Esophagus muscularis mucosa (tissue), 4 donors: ENCODE measurements around the gene TNS4. TPM values are rescaled to one million over a fixed set of nuclear protein-coding genes. Genes with fewer than 3 reads are reported as not detected.

Experiments used
- DNase-seq: peaks from one replicate; pipeline ENCODE4 v3.0.0-alpha.2; 2017; ENCODE audit errors: extremely low spot score
- H3K27ac ChIP-seq, 4 donors: fragments of 200-600 bp; sonication (generic); replicated peaks in 1 of 4; 1 replicate in 3 of 4; 2 replicates in 1 of 4; pipeline ENCODE4 v1.5.1; 2016 to 2019; ENCODE audit warnings: mild to moderate bottlenecking in 1 of 4
- H3K27me3 ChIP-seq, 4 donors: fragments of 200-600 bp; sonication (generic); one replicate each; pipeline versions ENCODE4 v1.5.1 to v1.6.0; 2016 to 2019
- H3K36me3 ChIP-seq, 4 donors: fragments of 200-600 bp; sonication (generic); one replicate each; pipeline ENCODE4 v1.5.1; 2016 to 2019
- H3K4me1 ChIP-seq, 4 donors: fragments of 200-600 bp; sonication (generic); one replicate each; pipeline ENCODE4 v1.5.1; 2016 to 2019
- H3K4me3 ChIP-seq, 4 donors: fragments of 200-600 bp; sonication (generic); 1 replicate in 2 of 4; 2 replicates in 2 of 4; pipeline ENCODE4 v1.5.1; 2016 to 2019; ENCODE audit warnings: mild to moderate bottlenecking in 4 of 4, moderate library complexity in 1 of 4
- H3K9me3 ChIP-seq, 4 donors: fragments of 200-600 bp; sonication (generic); 1 replicate in 3 of 4; 2 replicates in 1 of 4; pipeline ENCODE4 v1.5.1; 2016 to 2019
- CTCF ChIP-seq, 3 experiments: fragments of 200-600 bp in 2 of 3; fragments of 450-650 bp in 1 of 3; sonication (generic) in 2 of 3; IDR thresholded peaks; one replicate each; pipeline ENCODE4 v1.5.1; 2017 to 2019; ENCODE audit warnings: antibody characterized with exemption in 3 of 3, mild to moderate bottlenecking in 2 of 3, moderate library complexity in 1 of 3
- EP300 ChIP-seq: sonication (generic); formaldehyde crosslinking; IDR thresholded peaks from one replicate; pipeline ENCODE4 v1.6.1; 2017; ENCODE audit warnings: antibody characterized with exemption
- POLR2A ChIP-seq: fragments of 450-650 bp; IDR thresholded peaks from one replicate; pipeline ENCODE4 v1.6.1; 2017; ENCODE audit warnings: antibody characterized with exemption, moderate library complexity, mild to moderate bottlenecking, low read depth
- POLR2AphosphoS5 ChIP-seq, 2 donors: sonication (generic); formaldehyde crosslinking; IDR thresholded peaks; one replicate each; pipeline ENCODE4 v1.6.1; 2017; ENCODE audit warnings: antibody characterized with exemption in 2 of 2
- WGBS: methylation state at CpG from one replicate; pipeline ENCODE4 v1.1.5; 2018; 5-methylcytosine and 5-hydroxymethylcytosine counted together
- intact Hi-C: fragments of 100-400 bp; cut with DNase I; formaldehyde crosslinking; loops from one replicate; pipeline ENCODE4 v1.15.1; 2023
- total RNA-seq, 4 donors: library from RNA; depleted of rRNA; stranded (reverse); fragments of >200 nt; gene quantifications; one replicate each; pipeline versions ENCODE4 v1.1.0 to v1.2.1, GENCODE V29; 2016

The TNS4 gene
- total RNA-seq, 4 donors from 2014 or later = not detected

- Histone ChIP-seq H3K27ac (peak overlapping the region; percentile 88 to 98 (median 93)), H3K27me3 (no peaks in the 10 kb centered on the region), H3K4me1 (peaks cover 74 to 88% (median 83%) of the 10 kb centered on the region in 4 donors), H3K36me3 (peaks cover 5 to 10% (median 7%) of the 10 kb centered on the region in 4 donors), H3K9me3 (no peaks in the 10 kb centered on the region), H3K4me3 (peak overlapping the region; percentile 66 to 88 (median 81))
- DNase-seq = no peak
- TF ChIP-seq POLR2A (no peak), CTCF (IDR thresholded peaks at IDR 0.05) (no peak), EP300 (no peak), POLR2AphosphoS5 (IDR thresholded peaks at IDR 0.05) (no peak)
- intact Hi-C loops = no loop called here
- 51% methylated on average over 4 of the region's 4 CpGs for WGBS
Observed at GRCh38 chr17:40447806-40448205, 53.6 kb downstream of the TNS4 start.

DNA sequence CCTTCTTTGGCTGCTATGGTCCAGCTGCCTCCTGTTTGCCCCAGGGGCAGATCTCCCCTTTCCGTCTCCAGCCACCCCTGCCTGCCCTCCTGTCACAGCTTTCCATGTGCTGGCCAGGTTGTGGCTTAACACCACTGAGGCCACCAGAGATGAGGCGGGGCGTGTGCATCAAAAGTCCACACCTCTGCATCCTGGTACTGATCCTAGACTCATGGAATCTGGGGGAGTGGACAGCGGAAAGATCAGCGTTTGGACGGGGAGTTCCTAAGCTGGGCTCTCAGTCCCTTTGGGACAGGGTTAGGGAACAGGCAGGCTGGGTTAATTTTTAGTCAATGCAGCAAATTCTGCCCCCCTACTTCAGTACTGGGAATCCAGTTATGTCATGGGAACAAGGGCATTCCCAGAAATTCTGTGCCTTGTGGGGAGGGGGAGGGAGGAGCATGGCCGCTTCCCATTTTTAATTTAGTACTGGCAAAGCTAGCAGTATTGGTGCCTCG, 54.2 kb downstream of the TNS4 start:
- Histone ChIP-seq H3K27ac (peak overlapping the region; percentile 88 to 98 (median 93)), H3K4me3 (peak overlapping the region; percentile 66 to 88 (median 81)), H3K27me3 (no peaks in the 10 kb centered on the region), H3K36me3 (peaks cover 0 to 4% (median 3%) of the 10 kb centered on the region in 4 donors), H3K4me1 (peaks cover 72 to 88% (median 83%) of the 10 kb centered on the region in 4 donors), H3K9me3 (no peaks in the 10 kb centered on the region)
- no peak for DNase-seq
- 23% methylated on average over 7 of the region's 8 CpGs for WGBS
- intact Hi-C loops = no loop called here
- TF ChIP-seq POLR2AphosphoS5 (IDR thresholded peaks at IDR 0.05) (peak; percentile 32 to 61), CTCF (IDR thresholded peaks at IDR 0.05) (no peak), POLR2A (no peak), EP300 (peak; percentile 78)

- peak overlapping the region; percentile 66 to 88 (median 81) for H3K4me3 ChIP-seq
- 26% methylated on average over 11 of the region's 11 CpGs for WGBS
- H3K9me3 ChIP-seq = no peaks in the 10 kb centered on the region
- TF ChIP-seq EP300 (no peak), POLR2AphosphoS5 (IDR thresholded peaks at IDR 0.05) (no peak), POLR2A (no peak), CTCF (IDR thresholded peaks at IDR 0.05) (peak in 2 of 3 experiments; percentile 6 to 30)
- DNase-seq = no peak
- no peaks in the 10 kb centered on the region for H3K27me3 ChIP-seq
- peak overlapping the region; percentile 88 to 98 (median 93) for H3K27ac ChIP-seq
- peaks cover 0 to 3% (median 0%) of the 10 kb centered on the region in 4 donors for H3K36me3 ChIP-seq
- intact Hi-C loops = no loop called here
- peaks cover 66 to 88% (median 83%) of the 10 kb centered on the region in 4 donors for H3K4me1 ChIP-seq
Observed at GRCh38 chr17:40445751-40446468, 55.5 kb downstream of the TNS4 start.

DNA sequence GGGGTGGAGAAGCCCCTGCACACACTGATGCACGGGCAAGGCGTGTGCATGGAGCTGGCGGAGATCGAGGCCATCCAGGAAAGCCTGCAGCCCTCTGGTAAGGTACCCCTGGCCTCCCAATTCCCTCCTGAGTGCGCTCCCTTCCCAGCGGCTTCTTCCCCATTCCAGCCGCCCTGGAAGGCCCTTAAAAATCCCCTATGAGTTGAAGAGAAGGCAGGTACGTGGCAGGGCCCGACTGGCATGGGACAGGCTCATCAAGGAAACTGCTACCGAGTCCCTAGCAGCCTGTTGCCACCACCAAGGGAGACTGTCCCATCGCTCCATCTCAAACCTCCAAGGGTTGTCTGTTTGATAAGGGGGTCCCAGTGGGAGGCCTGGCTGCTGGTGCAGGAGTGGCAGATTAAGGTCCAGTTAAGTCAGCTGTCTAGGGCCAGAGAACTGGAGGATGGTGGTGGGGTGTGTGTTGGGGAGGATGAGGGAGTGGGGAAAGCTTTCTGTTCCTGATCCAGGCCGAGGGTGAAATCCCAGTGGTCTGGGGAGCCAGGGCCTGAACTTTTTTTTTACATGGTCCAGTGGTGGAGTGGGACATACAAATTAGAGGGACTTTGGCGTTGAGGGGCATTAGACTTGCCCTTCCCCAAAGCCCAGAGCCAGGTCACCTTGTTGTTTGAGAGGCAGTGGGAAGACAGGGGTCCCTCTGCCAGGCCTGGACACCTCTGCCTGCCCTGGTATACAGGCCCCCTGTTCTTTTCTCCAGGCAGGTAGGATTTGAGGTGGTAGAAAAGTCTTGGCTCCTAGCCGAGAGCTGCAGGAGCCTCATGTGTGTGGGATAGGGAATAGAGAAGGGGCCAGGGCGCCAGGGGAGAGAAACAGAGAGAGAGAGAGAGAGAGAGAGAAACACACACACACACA, 57.2 kb downstream of the TNS4 start:
- DNase-seq = no peak
- intact Hi-C loops = loop anchor here (2.0 kb wide), 1 partner anchor 55 kb away; no protein-coding TSS in a partner anchor
- Histone ChIP-seq H3K27ac (peak overlapping the region; percentile 88 to 98 (median 93)), H3K9me3 (no peaks in the 10 kb centered on the region), H3K36me3 (peaks cover 0 to 3% (median 0%) of the 10 kb centered on the region in 4 donors), H3K27me3 (no peaks in the 10 kb centered on the region), H3K4me1 (peaks cover 49 to 74% (median 69%) of the 10 kb centered on the region in 4 donors), H3K4me3 (peak overlapping the region; percentile 66 to 88 (median 81))
- TF ChIP-seq CTCF (IDR thresholded peaks at IDR 0.05) (no peak), EP300 (no peak), POLR2A (no peak), POLR2AphosphoS5 (IDR thresholded peaks at IDR 0.05) (no peak)
- WGBS = 6% methylated on average over 5 of the region's 15 CpGs
